Measurements from ENCODE around the gene EXOC3L4.

EXOC3L4 gene

DNA sequence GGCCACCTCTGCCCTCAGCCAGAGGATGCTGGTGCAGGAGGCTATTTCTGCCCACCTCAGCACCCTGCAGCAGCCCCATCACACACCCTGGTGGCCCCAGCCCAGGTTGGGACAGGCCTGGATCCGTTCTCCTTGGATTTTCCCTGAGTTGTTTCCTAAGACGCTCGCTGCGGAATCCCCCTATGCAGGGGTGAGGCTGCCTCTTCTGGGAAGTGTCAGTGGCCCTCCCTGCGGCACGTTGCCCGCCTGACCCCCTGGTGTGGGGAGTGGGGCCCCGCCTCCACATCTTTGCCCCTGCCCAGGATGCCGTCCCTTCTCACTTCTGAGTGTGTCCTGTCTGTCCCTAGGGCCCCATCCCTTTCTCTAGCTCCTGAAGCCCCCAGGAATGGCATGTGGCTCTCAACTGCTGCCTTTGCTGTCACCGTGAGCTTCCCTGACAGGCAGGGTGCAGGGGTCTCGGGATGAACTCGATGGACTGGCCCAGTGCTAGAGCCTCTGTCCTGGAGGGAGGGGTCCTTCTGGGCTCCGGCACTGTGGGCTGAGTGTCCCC lies 594 bp upstream of the EXOC3L4 start:
- TF ChIP-seq, protein P1, sequence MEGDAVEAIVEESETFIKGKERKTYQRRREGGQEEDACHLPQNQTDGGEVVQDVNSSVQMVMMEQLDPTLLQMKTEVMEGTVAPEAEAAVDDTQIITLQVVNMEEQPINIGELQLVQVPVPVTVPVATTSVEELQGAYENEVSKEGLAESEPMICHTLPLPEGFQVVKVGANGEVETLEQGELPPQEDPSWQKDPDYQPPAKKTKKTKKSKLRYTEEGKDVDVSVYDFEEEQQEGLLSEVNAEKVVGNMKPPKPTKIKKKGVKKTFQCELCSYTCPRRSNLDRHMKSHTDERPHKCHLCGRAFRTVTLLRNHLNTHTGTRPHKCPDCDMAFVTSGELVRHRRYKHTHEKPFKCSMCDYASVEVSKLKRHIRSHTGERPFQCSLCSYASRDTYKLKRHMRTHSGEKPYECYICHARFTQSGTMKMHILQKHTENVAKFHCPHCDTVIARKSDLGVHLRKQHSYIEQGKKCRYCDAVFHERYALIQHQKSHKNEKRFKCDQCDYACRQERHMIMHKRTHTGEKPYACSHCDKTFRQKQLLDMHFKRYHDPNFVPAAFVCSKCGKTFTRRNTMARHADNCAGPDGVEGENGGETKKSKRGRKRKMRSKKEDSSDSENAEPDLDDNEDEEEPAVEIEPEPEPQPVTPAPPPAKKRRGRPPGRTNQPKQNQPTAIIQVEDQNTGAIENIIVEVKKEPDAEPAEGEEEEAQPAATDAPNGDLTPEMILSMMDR (IDR thresholded peaks at IDR 0.05; ENCODE audit: low read depth, low read length), result no peak
- H3K4me3 ChIP-seq (ENCODE audit: low read depth, low read length), result no peak overlapping the region

DNA sequence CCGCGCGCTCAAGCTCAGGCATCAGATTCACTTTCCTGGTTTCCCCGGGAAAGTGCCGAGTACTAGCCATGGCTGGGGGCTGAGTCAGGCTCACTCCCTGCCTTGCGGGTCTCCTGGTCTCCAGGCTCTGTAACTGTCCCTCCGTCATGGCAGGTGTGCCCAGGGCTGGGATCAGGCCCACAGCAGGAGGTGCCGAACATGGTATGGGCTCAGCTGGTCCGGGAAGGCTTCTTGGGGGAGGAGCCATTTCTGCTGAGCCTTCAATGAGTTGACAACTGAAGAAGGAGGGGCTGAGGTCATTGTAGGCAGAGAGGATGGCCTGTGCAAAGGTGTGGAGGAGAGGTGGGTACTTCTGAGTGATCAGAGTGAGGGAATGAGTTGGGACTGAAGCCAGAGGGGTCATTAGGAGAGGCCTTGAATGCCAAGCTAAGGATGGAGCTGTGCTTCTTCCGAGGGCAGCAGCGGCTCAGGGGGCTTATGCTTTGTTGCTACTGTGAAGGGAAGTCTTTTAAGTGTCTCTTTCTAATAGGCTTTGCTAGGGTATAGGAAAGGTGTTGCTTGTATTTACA lies 769 bp downstream of the EXOC3L4 start:
- TF ChIP-seq, protein P1 (IDR thresholded peaks at IDR 0.05; ENCODE audit: low read depth, low read length), result no peak
- no peak overlapping the region for H3K4me3 ChIP-seq (ENCODE audit: low read depth, low read length)

DNA sequence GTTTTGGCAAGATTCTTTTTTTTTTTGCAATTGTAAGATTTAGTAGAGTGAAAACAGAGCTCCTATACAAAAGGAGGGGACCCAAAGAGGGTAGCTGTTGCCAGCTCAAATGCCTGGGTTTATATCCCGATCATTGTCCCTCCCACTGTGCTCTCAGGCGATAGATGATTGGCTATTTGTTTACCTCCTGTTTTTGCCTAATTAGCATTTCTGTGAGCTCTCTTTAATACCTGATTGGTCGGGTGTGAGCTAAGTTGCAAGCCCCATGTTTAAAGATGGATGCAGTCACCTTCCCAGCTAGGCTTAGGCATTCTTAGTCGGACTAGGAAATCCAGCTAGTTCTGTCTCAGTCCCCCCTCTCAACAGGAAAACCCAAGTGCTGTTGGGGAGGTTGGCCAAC lies 1.9 kb downstream of the EXOC3L4 start:
- no peak overlapping the region for H3K4me3 ChIP-seq (ENCODE audit: low read depth, low read length)
- TF ChIP-seq, protein P1 (IDR thresholded peaks at IDR 0.05; ENCODE audit: low read depth, low read length), result no peak

DNA sequence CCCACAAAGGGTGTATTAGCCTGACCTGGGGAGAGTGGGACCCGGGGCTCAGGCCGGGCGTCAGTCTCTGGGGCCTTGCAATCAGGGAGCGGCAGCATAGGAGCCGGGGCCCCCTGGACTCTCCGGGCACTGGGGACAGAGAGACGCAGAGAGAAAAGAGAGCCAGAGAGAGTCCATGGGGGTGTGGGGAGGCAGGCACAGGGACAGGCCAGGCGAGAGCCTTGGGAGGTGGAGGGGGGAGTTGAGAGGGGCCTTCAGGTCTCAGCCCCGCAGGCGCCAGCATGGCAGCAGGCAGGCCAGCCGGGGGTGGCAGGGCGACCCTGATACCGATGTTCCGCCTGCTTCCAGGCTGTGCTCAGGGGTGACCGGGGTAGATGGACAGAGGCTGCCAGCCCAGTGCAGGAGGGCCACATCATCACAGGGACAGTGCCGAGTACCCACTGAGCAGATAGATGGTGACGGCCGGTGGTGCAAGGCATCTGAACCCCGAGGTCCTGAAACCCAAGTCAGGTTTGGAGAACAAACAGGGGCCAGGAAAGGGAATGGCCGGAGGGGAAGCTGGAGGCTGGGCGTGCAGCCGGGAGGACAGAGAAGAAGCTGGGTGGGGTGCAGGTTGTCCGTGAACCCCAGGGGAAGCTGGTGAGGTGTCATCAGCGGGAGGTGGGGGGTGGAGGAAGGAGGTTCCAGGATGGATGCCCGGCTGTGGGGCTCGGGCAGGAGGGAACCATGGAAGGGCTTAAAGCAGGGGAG lies 2.9 kb downstream of the EXOC3L4 start:
- TF ChIP-seq, protein P1 (IDR thresholded peaks at IDR 0.05; ENCODE audit: low read depth, low read length), result no peak
- H3K4me3 ChIP-seq (ENCODE audit: low read depth, low read length), result no peak overlapping the region

DNA sequence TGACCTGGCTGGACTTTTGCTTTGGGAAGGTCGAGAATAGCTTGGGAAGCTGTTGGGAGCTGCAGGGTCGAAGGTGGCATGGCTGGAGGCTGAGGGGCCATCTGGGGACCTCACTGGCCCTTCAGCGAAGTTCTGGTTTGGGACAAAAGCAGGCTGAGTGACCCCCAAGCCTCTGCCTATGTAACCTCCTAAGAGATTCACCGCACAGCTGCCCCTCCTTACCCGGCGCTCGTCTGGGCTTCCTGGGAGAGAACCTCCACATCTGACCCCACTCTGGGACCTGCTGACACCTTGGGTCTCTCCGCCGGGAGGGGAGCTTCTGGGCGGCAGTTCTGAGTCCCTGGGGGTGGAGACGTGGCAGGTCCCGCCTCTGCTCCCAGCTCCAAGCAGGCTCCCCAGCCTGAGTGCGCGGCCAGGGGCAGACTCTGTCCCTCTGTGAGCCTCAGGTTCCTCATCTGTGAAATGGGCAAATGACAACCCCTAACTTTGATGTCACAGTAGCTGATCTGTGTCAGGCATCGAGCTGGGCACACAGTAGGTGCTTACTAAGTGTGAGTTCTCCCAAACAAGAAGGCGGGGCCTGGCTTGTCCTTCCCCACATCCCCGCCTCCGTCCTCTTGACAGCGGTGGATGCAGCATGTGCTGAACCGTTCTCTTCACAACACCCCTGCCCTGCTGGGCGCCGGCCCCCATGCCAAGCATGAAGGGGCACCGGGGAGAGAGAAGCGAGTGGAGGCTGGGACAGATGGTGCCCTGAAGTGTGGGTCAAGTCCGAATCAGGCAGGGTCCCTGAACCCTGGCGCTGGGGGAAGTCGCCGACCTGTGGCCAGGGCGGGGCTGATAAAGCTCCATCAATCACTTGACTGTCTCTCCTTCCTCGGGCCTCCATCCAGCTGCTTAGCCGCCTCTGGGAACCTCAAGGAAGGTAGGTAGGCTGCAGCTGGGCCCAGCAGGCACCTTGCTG lies 3.8 kb downstream of the EXOC3L4 start:
- TF ChIP-seq, protein P1 (IDR thresholded peaks at IDR 0.05; ENCODE audit: low read depth, low read length), result no peak

DNA sequence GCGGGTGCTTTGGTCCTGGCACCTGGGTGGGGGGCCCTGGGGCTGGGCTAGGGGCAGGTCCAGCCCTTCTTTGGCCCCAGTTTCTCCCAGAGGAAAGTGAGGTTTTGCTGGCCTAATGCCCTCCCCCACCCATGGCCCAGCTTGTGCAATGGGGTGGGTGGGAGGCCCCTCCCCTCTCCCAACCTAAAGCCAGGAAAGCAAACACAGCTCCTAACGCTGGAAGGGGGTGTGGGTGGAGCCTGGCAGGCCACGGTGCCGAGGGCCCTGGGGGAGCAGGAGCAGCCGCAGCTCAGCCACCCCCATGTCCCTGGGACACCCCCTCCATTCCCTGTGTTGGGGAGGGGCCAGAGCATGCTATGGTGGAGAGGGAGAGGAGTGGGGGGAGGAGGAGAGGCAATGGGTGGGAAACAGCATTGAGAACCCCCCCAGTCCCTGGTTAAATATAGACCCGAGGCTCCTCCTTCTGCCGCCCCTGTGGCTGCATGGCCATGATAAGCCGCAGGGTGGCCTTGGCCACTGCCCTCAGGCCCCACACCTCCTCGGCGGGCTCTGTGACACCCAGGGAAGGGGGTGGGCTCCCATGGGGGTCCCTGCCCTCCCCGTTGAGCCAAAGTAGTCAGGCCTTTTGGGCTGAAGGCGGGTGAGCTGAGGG lies 4.7 kb downstream of the EXOC3L4 start:
- no peak overlapping the region for H3K4me3 ChIP-seq (ENCODE audit: low read depth, low read length)
- TF ChIP-seq, protein P1 (IDR thresholded peaks at IDR 0.05; ENCODE audit: low read depth, low read length), result no peak

More for the DNA sequence above, 3.8 kb downstream of the EXOC3L4 start:
- no peak overlapping the region for H3K4me3 ChIP-seq (ENCODE audit: low read depth, low read length)
